ENCODE measurements around the gene IDH2. TPM values are rescaled to one million over a fixed set of nuclear protein-coding genes. Genes with fewer than 3 reads are reported as not detected.

The IDH2 gene
- total and polyA plus RNA-seq, 2 of the 4 experiments (the other 2 are of a cell fraction) = 84.9 to 118 TPM

- Histone ChIP-seq H3K4ac (ENCODE audit: low read depth, low read length) (no peak overlapping the region), H3K9me3 (ENCODE audit: control insufficient read depth, insufficient read depth, low read length) (no peaks in the 10 kb centered on the region), H3K9me1 (ENCODE audit: insufficient read depth, low read length) (peaks cover 26% of the 10 kb centered on the region), H2BK15ac (ENCODE audit: low read depth, low read length) (no peak overlapping the region), H3K4me2 (ENCODE audit: low read depth, low read length) (no peak overlapping the region), H3K4me1 (ENCODE audit: control insufficient read depth, insufficient read depth, low read length) (peaks cover 6% of the 10 kb centered on the region), H3K36me3 (ENCODE audit: control insufficient read depth, insufficient read depth, low read length) (no peaks in the 10 kb centered on the region), H4K91ac (ENCODE audit: insufficient read depth, low read depth, low read length) (no peak overlapping the region), H3K18ac (ENCODE audit: low read depth, low read length) (no peak overlapping the region), H3K23ac (ENCODE audit: low read depth, low read length) (no peak overlapping the region), H2AK5ac (ENCODE audit: low read depth, low read length) (no peak overlapping the region), H3K79me1 (ENCODE audit: low read depth in 1 of 2, low read length in 2 of 2) (peaks cover 21 to 64% of the 10 kb centered on the region in 2 experiments), H3K27ac (ENCODE audit: insufficient read depth, low read length) (no peak overlapping the region), H3K56ac (ENCODE audit: extremely low read depth, insufficient read depth, low read length) (no peak overlapping the region), H4K8ac (ENCODE audit: low read depth in 2 of 2, low read length in 2 of 2) (no peak overlapping the region), H2BK120ac (ENCODE audit: low read depth, low read length) (no peak overlapping the region), H2AFZ (replicated peaks; ENCODE audit: low read length, poor library complexity) (no peak overlapping the region), H2BK5ac (ENCODE audit: low read depth, low read length, poor library complexity, severe bottlenecking) (no peak overlapping the region), H2BK20ac (ENCODE audit: low read depth, low read length) (no peak overlapping the region), H3K27me3 (ENCODE audit: control insufficient read depth, insufficient read depth, low read length) (no peaks in the 10 kb centered on the region), H3K4me3 (ENCODE audit: insufficient read depth, low read depth, low read length) (no peak overlapping the region), H3K9ac (ENCODE audit: low read depth, low read length) (no peak overlapping the region), H3K14ac (replicated peaks; ENCODE audit: low read depth, low read length) (no peak overlapping the region), H4K20me1 (ENCODE audit: insufficient read depth, low read length) (peaks cover 36% of the 10 kb centered on the region), H2AK9ac (replicated peaks; ENCODE audit: low read depth, low read length, poor library complexity) (no peak overlapping the region), H4K5ac (ENCODE audit: low read depth, low read length) (no peak overlapping the region)
- WGBS, 2 experiments (ENCODE audit: extremely low coverage in 2 of 2, insufficient read length in 1 of 2) = 95% methylated on average over 4 of the region's 12 CpGs; no CpG with 5 or more reads in 1 of the 2 experiments
- in situ Hi-C loops (cut with MboI; ENCODE audit: low sequenced_read_pairs) = no loop called here
- no TSS peak for BruUV-seq (replicated peaks)
- dilution Hi-C loops (cut with HindIII; ENCODE audit: low sequenced_read_pairs, unreplicated experiment) = no loop called here
- POLR2A ChIA-PET (ENCODE audit: unreplicated experiment) = no interaction called here
- no peak for TF ChIP-seq FOS (IDR thresholded peaks at IDR 0.05; ENCODE audit: low read depth, low read length)
- TF ChIP-seq NFE2L2 (IDR thresholded peaks at IDR 0.05; ENCODE audit: low read depth, low read length) = no peak
- TF ChIP-seq SMC3 (IDR thresholded peaks at IDR 0.05; ENCODE audit: low read depth, low read length) = no peak
- no peak for TF ChIP-seq RFX5 (IDR thresholded peaks at IDR 0.05; ENCODE audit: low read depth, low read length)
- TF ChIP-seq CTCF (conservative IDR thresholded peaks at IDR 0.05; ENCODE audit: low read depth, low read length) = no peak
- TF ChIP-seq CEBPB (IDR thresholded peaks at IDR 0.05; ENCODE audit: low read depth, low read length) = no peak
- no peak for TF ChIP-seq RAD21 (IDR thresholded peaks at IDR 0.05; ENCODE audit: low read length)
- TF ChIP-seq BHLHE40 (IDR thresholded peaks at IDR 0.05; ENCODE audit: low read depth, low read length) = no peak
- TF ChIP-seq USF2 (IDR thresholded peaks at IDR 0.05; ENCODE audit: low read depth, low read length) = no peak
- TF ChIP-seq MAZ (IDR thresholded peaks at IDR 0.05; ENCODE audit: borderline replicate concordance, low read depth, low read length) = no peak
- TF ChIP-seq RCOR1 (IDR thresholded peaks at IDR 0.05; ENCODE audit: insufficient replicate concordance, low read length) = no peak
- no peak for TF ChIP-seq ELK1 (IDR thresholded peaks at IDR 0.05; ENCODE audit: borderline replicate concordance, low read depth, low read length)
- no peak for TF ChIP-seq MAFK (IDR thresholded peaks at IDR 0.05; ENCODE audit: low read depth, low read length)
- TF ChIP-seq MXI1 (IDR thresholded peaks at IDR 0.05; ENCODE audit: borderline replicate concordance, low read depth, low read length) = no peak
- no peak for TF ChIP-seq CHD1 (IDR thresholded peaks at IDR 0.05; ENCODE audit: low read depth, low read length)
- no peak for TF ChIP-seq POLR2A (IDR thresholded peaks at IDR 0.05; ENCODE audit: low read depth, low read length)
- CTCF ChIA-PET = no interaction called here
- intact Hi-C loops (cut with micrococcal nuclease) = no loop called here
- DNase-seq (no peak), ATAC-seq (ENCODE audit: low read depth) (no peak)
These were observed 55.3 kb downstream of the IDH2 start for GRCh38 chr15:90046911-90047392.
